Peyer's patch (tissue), 4 donors: ENCODE measurements around the gene TEKT5. TPM values are rescaled to one million over a fixed set of nuclear protein-coding genes. Genes with fewer than 3 reads are reported as not detected.
"Not testable (repeated sequence)": the region's sequence is repeated elsewhere in the genome, so short reads cannot be mapped to it uniquely, and the experiment has no call there.

Source experiments
- DNase-seq, 3 donors: peaks; one replicate each; pipeline ENCODE4 v3.0.0-alpha.2; 2017 to 2019
- H3K27ac ChIP-seq, 4 donors: fragments of 200-600 bp; sonication (generic); one replicate each; pipeline ENCODE4 v1.5.1; 2016 to 2019
- H3K27me3 ChIP-seq, 2 donors: fragments of 200-600 bp; sonication (generic); one replicate each; pipeline ENCODE4 v1.5.1; 2019
- H3K36me3 ChIP-seq, 3 donors: fragments of 200-600 bp; sonication (generic); one replicate each; pipeline ENCODE4 v1.5.1; 2016 to 2019
- H3K4me1 ChIP-seq, 4 donors: fragments of 200-600 bp; sonication (generic); one replicate each; pipeline ENCODE4 v1.5.1; 2016 to 2019
- H3K4me3 ChIP-seq, 4 donors: fragments of 200-600 bp; sonication (generic); 1 replicate in 3 of 4; 2 replicates in 1 of 4; pipeline ENCODE4 v1.5.1; 2016 to 2019; ENCODE audit warnings: mild to moderate bottlenecking in 1 of 4
- H3K9me3 ChIP-seq, 4 donors: fragments of 200-600 bp; sonication (generic); one replicate each; pipeline ENCODE4 v1.5.1; 2016 to 2019; ENCODE audit warnings: mild to moderate bottlenecking in 1 of 4
- POLR2A ChIP-seq, 2 donors: fragments of 450-650 bp; IDR thresholded peaks; one replicate each; pipeline ENCODE4 v1.5.1; 2017; ENCODE audit warnings: antibody characterized with exemption in 2 of 2, mild to moderate bottlenecking in 2 of 2, moderate library complexity in 2 of 2
- total RNA-seq, 4 donors: library from RNA; depleted of rRNA; stranded (reverse); fragments of >200 nt; gene quantifications; one replicate each; pipeline ENCODE4 v1.1.0, GENCODE V29; 2016
- TF ChIP-seq, protein P1 (sequence below), 6 experiments: fragments of 450-650 bp in 4 of 6; fragments of 200-600 bp in 2 of 6; sonication (generic) in 1 of 6; IDR thresholded peaks; one replicate each; pipeline ENCODE4 v1.5.1; 2017 to 2019; ENCODE audit warnings: antibody characterized with exemption in 6 of 6, mild to moderate bottlenecking in 3 of 6, moderate library complexity in 1 of 6

TEKT5 gene
- total RNA-seq, 4 donors from 2014 or later, result 2.0 TPM; not detected in 3

DNA sequence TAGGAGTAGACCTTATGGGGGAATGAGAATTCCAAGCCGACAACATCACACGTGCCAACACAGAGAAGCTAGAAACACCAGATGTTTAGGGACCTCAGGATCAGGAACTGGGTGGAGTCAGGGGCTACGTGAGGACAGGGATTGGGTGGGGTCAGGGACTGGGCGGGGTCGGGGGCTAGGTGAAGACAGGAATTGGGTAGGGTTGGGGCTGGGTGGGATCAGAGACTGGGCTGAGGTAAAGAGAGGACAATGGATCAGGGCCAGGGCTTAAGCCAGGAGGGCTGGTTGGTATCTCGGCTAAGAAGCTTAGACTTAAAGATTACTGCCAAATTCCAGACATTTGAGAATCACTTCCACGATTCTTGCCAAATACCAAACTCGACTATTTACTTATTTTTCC is 11.6 kb downstream of the TEKT5 start:
- TF ChIP-seq POLR2A (IDR thresholded peaks at IDR 0.05), result no peak
- TF ChIP-seq, protein P1, sequence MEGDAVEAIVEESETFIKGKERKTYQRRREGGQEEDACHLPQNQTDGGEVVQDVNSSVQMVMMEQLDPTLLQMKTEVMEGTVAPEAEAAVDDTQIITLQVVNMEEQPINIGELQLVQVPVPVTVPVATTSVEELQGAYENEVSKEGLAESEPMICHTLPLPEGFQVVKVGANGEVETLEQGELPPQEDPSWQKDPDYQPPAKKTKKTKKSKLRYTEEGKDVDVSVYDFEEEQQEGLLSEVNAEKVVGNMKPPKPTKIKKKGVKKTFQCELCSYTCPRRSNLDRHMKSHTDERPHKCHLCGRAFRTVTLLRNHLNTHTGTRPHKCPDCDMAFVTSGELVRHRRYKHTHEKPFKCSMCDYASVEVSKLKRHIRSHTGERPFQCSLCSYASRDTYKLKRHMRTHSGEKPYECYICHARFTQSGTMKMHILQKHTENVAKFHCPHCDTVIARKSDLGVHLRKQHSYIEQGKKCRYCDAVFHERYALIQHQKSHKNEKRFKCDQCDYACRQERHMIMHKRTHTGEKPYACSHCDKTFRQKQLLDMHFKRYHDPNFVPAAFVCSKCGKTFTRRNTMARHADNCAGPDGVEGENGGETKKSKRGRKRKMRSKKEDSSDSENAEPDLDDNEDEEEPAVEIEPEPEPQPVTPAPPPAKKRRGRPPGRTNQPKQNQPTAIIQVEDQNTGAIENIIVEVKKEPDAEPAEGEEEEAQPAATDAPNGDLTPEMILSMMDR (IDR thresholded peaks at IDR 0.05), result no peak
- H3K27ac ChIP-seq, result no peak overlapping the region
- no peaks in the 10 kb centered on the region for H3K27me3 ChIP-seq
- no peaks in the 10 kb centered on the region for H3K36me3 ChIP-seq
- no peak overlapping the region for H3K4me3 ChIP-seq
- H3K9me3 ChIP-seq, result no peaks in the 10 kb centered on the region
- DNase-seq, result no peak
- H3K4me1 ChIP-seq, result no peaks in the 10 kb centered on the region

DNA sequence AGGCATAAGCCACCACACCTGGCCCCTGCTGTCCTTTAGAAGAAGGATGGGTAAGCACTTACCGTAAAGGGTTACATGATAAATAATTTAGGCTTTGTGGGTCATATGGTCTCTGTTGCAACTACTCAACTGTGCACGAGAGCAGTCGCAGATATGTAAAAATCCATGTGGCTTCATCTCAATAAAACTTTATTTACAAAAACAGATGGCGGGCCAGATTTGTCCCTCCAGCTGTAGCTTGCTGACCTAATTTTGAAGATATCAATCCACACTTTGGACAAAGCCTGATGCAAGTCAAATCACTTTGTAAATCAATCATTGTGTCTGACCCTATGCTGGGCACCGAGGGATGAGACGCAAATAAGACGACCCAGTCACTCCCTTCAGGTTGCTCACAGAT is 12.1 kb downstream of the TEKT5 start:
- H3K4me3 ChIP-seq, result no peak overlapping the region

DNA sequence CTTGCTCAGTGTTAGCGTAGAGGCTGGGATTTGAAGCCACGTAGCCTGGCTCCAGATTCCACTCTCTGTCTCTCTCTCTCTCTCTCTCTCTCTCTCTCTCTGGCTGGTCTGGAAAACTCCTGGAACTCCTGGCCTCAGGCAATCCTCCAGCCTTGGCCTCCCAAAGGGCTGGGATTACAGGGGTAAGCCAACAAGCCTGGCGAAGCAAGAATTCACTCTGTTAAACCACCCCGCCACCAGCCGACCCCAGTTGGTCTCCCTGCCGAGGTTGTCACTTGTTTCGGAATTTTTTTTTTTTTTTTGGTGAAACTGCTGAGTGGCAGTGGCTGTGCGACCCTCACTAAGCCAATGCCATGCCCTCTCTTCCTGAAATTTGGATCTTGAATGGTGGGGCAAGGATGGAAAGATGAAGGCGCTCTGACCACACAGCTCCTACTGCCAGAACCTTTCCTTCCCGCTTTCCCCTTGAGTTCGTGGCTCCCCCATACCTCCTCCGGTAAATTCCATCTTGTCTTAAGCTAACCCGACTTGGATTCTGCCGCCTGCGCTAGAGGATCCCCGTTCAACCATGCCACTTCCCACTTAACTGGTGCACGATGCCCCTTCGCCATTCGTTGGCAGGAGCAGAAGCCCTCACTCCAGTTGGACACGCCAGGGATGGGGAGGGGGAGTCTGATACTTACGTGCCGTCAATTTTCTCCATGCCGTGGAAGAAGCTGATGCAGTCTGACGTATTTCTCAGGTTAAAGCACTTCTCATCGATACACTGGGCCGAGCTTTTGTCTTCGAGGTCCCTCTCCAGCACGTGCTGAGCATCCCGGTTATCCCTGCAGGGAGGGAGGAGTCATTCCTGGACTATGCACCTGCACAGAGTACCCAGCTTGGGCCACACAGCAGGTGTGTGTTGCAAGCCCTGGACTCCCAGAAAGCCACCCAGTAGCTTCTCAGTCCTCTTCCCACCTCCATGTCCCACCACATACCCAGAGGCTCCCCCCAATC is 13.1 kb downstream of the TEKT5 start:
- H3K27ac ChIP-seq, result no peak overlapping the region
- no peaks in the 10 kb centered on the region for H3K36me3 ChIP-seq
- TF ChIP-seq POLR2A (IDR thresholded peaks at IDR 0.05), result no peak
- TF ChIP-seq, protein P1 (IDR thresholded peaks at IDR 0.05), result no peak
- no peaks in the 10 kb centered on the region for H3K9me3 ChIP-seq
- no peak overlapping the region for H3K4me3 ChIP-seq
- H3K27me3 ChIP-seq, result no peaks in the 10 kb centered on the region
- DNase-seq, result no peak
- H3K4me1 ChIP-seq, result no peaks in the 10 kb centered on the region

More for the DNA sequence above, 12.1 kb downstream of the TEKT5 start:
- H3K4me1 ChIP-seq, result no peaks in the 10 kb centered on the region
- H3K36me3 ChIP-seq, result no peaks in the 10 kb centered on the region
- no peaks in the 10 kb centered on the region for H3K27me3 ChIP-seq
- H3K27ac ChIP-seq, result no peak overlapping the region
- no peaks in the 10 kb centered on the region for H3K9me3 ChIP-seq
- TF ChIP-seq, protein P1 (IDR thresholded peaks at IDR 0.05), result no peak
- DNase-seq, result no peak

DNA sequence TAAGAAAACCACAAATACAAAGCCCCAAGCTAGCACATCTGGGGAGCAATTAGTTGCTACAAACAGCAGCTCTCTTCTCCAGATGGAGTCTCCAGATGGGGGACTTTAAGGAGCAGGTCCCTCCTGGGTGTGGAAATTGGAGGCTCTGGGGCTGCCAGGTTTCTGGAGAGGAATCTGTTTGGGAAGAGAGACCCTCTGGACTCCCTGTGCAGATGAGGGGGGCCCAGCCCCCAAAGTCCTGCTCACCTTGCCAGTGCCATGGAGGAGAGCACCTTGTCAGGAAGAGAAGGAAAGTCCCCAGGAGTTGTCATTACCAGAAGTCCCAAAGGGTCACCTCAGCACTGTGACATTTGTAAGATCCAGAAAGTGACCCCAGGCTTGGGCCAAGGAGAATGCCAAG is 14.8 kb downstream of the TEKT5 start:
- Histone ChIP-seq H3K27me3 (no peaks in the 10 kb centered on the region), H3K36me3 (no peaks in the 10 kb centered on the region), H3K4me3 (no peak overlapping the region), H3K9me3 (no peaks in the 10 kb centered on the region), H3K4me1 (no peaks in the 10 kb centered on the region), H3K27ac (no peak overlapping the region)
- DNase-seq, result no peak
- TF ChIP-seq POLR2A (IDR thresholded peaks at IDR 0.05), result no peak
- TF ChIP-seq, protein P1 (IDR thresholded peaks at IDR 0.05), result no peak

DNA sequence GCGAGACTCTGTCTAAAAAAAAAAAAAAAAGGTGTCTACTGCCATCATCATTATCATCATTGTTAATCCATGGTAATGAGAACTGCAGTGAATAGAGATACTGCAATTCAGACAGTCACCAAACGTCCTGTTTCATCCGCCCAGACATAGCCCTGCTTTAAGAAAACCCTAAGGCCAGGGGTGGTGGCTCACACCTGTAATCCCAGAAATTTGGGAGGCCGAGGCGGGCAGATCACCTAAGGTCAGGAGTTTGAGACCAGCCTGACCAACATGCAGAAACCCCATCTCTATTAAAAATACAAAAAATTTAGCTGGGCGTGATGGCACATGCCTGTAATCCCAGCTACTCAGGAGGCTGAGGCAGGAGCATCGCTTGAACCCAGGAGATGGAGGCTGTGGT is 15.3 kb downstream of the TEKT5 start:
- H3K4me3 ChIP-seq, H3K27me3 ChIP-seq, H3K27ac ChIP-seq, H3K9me3 ChIP-seq, H3K4me1 ChIP-seq, H3K36me3 ChIP-seq, DNase-seq: not testable (repeated sequence)

DNA sequence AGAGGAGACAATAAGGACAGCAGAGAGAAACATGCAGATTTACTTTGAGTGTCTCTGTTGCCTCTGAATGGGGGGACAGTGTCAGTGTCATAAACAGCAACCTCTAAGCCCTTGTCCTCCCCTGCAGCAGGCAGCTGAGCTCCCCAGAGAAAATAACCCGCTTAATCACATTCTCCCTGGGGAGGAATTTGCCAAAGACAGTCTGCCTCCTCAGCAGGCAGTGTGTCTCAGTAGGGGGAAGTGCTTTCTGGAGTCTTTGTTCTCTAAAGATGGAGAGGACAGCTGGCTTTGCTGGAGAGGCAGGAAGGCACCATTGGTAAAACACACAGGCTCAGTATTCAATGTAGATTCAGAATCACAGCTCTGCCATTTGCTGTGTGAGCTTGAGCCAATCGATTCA is 16.1 kb downstream of the TEKT5 start:
- Histone ChIP-seq H3K27me3 (no peaks in the 10 kb centered on the region), H3K9me3 (no peaks in the 10 kb centered on the region), H3K36me3 (no peaks in the 10 kb centered on the region), H3K27ac (no peak overlapping the region), H3K4me1 (no peaks in the 10 kb centered on the region), H3K4me3 (no peak overlapping the region)
- TF ChIP-seq, protein P1 (IDR thresholded peaks at IDR 0.05), result no peak
- no peak for TF ChIP-seq POLR2A (IDR thresholded peaks at IDR 0.05)
- no peak for DNase-seq
